GM18519 (cell line): ENCODE measurements around the gene CEP72.
"Not testable (repeated sequence)": the region's sequence is repeated elsewhere in the genome, so short reads cannot be mapped to it uniquely, and the experiment has no call there.

Experiments
- ATAC-seq: cut with Tn5 transposase; IDR thresholded peaks from one replicate; pipeline ENCODE4 v1.9.1; 2021; ENCODE audit warnings: mild to moderate bottlenecking, moderate library complexity; ENCODE audit not compliant: unreplicated experiment, low FRiP score

CEP72 gene

GRCh38 chr5:693271-694041, 81.3 kb downstream of the CEP72 start, which contains the start of gene TPPP:
TSS of gene TPPP (minus strand) at chr5:693352. CDS start at chr5:678060, 15,292 bp downstream.
- ATAC-seq, result not testable (repeated sequence)

- not testable (repeated sequence) for ATAC-seq
Observed at GRCh38 chr5:694042-694431, 81.9 kb downstream of the CEP72 start.

- ATAC-seq, result not testable (repeated sequence)
Observed at GRCh38 chr5:695475-695874, 83.3 kb downstream of the CEP72 start.

- not testable (repeated sequence) for ATAC-seq
Observed at GRCh38 chr5:696191-696590, 84.1 kb downstream of the CEP72 start.

- not testable (repeated sequence) for ATAC-seq
Observed at GRCh38 chr5:696753-697702, 84.9 kb downstream of the CEP72 start.
